Stimulated activated naive CD8-positive, alpha-beta T cell treated with anti-CD3 and anti-CD28 coated beads, Interleukin-15, Interleukin-2, amounts not matched to agents 100 U/mL and 50 U/mL, for 24 hours (primary cell): Measurements from ENCODE around the gene RAB11FIP4.

Experiments
- ATAC-seq: fragments of 150-1000 bp; cut with Tn5 transposase; one replicate; pipeline ENCODE4 v1.10.0; 2021
- DNase-seq: peaks from one replicate; pipeline ENCODE4 v3.0.0; 2021

RAB11FIP4 gene

GRCh38 chr17:31459716-31460115, 68.2 kb downstream of the RAB11FIP4 start:
- ATAC-seq, result no peak
- DNase-seq, result no peak

- ATAC-seq (no peak), DNase-seq (no peak)
These were observed 68.8 kb downstream of the RAB11FIP4 start for GRCh38 chr17:31460226-31460721.

- DNase-seq (no peak), ATAC-seq (no peak)
These were observed 69.8 kb downstream of the RAB11FIP4 start for GRCh38 chr17:31461227-31461810.

GRCh38 chr17:31462261-31462660, 70.8 kb downstream of the RAB11FIP4 start:
- DNase-seq (no peak), ATAC-seq (no peak)

- DNase-seq, result no peak
- no peak for ATAC-seq
These were observed 74.8 kb downstream of the RAB11FIP4 start for GRCh38 chr17:31466096-31466760.

GRCh38 chr17:31467502-31468256, 76.2 kb downstream of the RAB11FIP4 start:
- DNase-seq (no peak), ATAC-seq (no peak)

- ATAC-seq, result peak; percentile 72
These were observed 78.5 kb downstream of the RAB11FIP4 start for GRCh38 chr17:31469959-31470358.

GRCh38 chr17:31470592-31470991, 79.1 kb downstream of the RAB11FIP4 start:
- DNase-seq (no peak), ATAC-seq (no peak)

More at GRCh38 chr17:31469959-31470358, 78.5 kb downstream of the RAB11FIP4 start:
- DNase-seq, result peak; percentile 10

- no peak for DNase-seq
- no peak for ATAC-seq
These were observed 80.7 kb downstream of the RAB11FIP4 start for GRCh38 chr17:31472137-31472536.

GRCh38 chr17:31475378-31476162, 84.1 kb downstream of the RAB11FIP4 start:
- no peak for DNase-seq
- ATAC-seq, result no peak

GRCh38 chr17:31476525-31477416, 85.3 kb downstream of the RAB11FIP4 start:
- DNase-seq, result no peak
- no peak for ATAC-seq

- DNase-seq (no peak), ATAC-seq (no peak)
These were observed 86.1 kb downstream of the RAB11FIP4 start for GRCh38 chr17:31477417-31478055.

GRCh38 chr17:31479062-31479408, 87.6 kb downstream of the RAB11FIP4 start:
- ATAC-seq (no peak), DNase-seq (no peak)

- DNase-seq (no peak), ATAC-seq (no peak)
These were observed 88.0 kb downstream of the RAB11FIP4 start for GRCh38 chr17:31479524-31479923.

- ATAC-seq, result no peak
- no peak for DNase-seq
These were observed 88.6 kb downstream of the RAB11FIP4 start for GRCh38 chr17:31480067-31480466.

GRCh38 chr17:31480904-31481782, 89.7 kb downstream of the RAB11FIP4 start:
- ATAC-seq (no peak), DNase-seq (no peak)

GRCh38 chr17:31481783-31482081, 90.3 kb downstream of the RAB11FIP4 start:
- DNase-seq (no peak), ATAC-seq (no peak)

GRCh38 chr17:31484821-31485220, 93.3 kb downstream of the RAB11FIP4 start:
- ATAC-seq (no peak), DNase-seq (no peak)

GRCh38 chr17:31486351-31487062, 95.0 kb downstream of the RAB11FIP4 start:
- DNase-seq (no peak), ATAC-seq (no peak)
